ENCODE data around the gene ZNF662. TPM values are rescaled to one million over a fixed set of nuclear protein-coding genes. Genes with fewer than 3 reads are reported as not detected.

The ZNF662 gene
- total RNA-seq, 4 donors from 2014 or later = 8.5 to 14.2 (median 9.8) TPM

- peaks cover 10% of the 10 kb centered on the region in 2 donors for H3K4me1 ChIP-seq
- intact Hi-C loops (cut with DNase I) = no loop called here
- DNase-seq = no peak
- H3K4me3 ChIP-seq (replicated peaks in 1 of 3) = no peak overlapping the region
- H3K36me3 ChIP-seq = no peaks in the 10 kb centered on the region
- H3K9me3 ChIP-seq = no peaks in the 10 kb centered on the region
- 64 to 75% methylated on average over 5 of the region's 5 CpGs for WGBS, 2 donors
- TF ChIP-seq CTCF (IDR thresholded peaks at IDR 0.05) = no peak
- TF ChIP-seq POLR2A (IDR thresholded peaks at IDR 0.05) = no peak
- no peak overlapping the region for H3K27ac ChIP-seq
- H3K27me3 ChIP-seq = no peaks in the 10 kb centered on the region
These were observed 54.3 kb downstream of the ZNF662 start for GRCh38 chr3:42960282-42960681.

GRCh38 chr3:42960786-42961185, 54.8 kb downstream of the ZNF662 start:
- no peaks in the 10 kb centered on the region for H3K9me3 ChIP-seq
- no peak for TF ChIP-seq POLR2A (IDR thresholded peaks at IDR 0.05)
- TF ChIP-seq CTCF (IDR thresholded peaks at IDR 0.05) = no peak
- no peaks in the 10 kb centered on the region for H3K27me3 ChIP-seq
- intact Hi-C loops (cut with DNase I) = no loop called here
- no peaks in the 10 kb centered on the region for H3K36me3 ChIP-seq
- no peak overlapping the region for H3K4me3 ChIP-seq (replicated peaks in 1 of 3)
- H3K4me1 ChIP-seq = peaks cover 10% of the 10 kb centered on the region in 2 donors
- no peak overlapping the region for H3K27ac ChIP-seq
- no peak for DNase-seq
- WGBS, 2 donors = 97 to 100% methylated on average over 1 of the region's 1 CpG

GRCh38 chr3:42961633-42962032, 55.7 kb downstream of the ZNF662 start:
- H3K36me3 ChIP-seq = no peaks in the 10 kb centered on the region
- DNase-seq = peak; percentile 26 to 37
- H3K9me3 ChIP-seq = no peaks in the 10 kb centered on the region
- H3K4me3 ChIP-seq (replicated peaks in 1 of 3) = no peak overlapping the region
- intact Hi-C loops (cut with DNase I) = no loop called here
- H3K4me1 ChIP-seq = peaks cover 10% of the 10 kb centered on the region in 2 donors
- 2 to 5% methylated on average over 4 of the region's 4 CpGs for WGBS, 2 donors
- H3K27ac ChIP-seq = no peak overlapping the region
- H3K27me3 ChIP-seq = no peaks in the 10 kb centered on the region
- peak in 4 of 6 experiments; percentile 54 to 70 (median 58) for TF ChIP-seq CTCF (IDR thresholded peaks at IDR 0.05)
- TF ChIP-seq POLR2A (IDR thresholded peaks at IDR 0.05) = no peak

- DNase-seq = no peak
- Histone ChIP-seq H3K9me3 (no peaks in the 10 kb centered on the region), H3K4me3 (replicated peaks in 1 of 3) (no peak overlapping the region), H3K4me1 (peaks cover 0 to 5% of the 10 kb centered on the region in 2 donors), H3K27ac (no peak overlapping the region), H3K36me3 (no peaks in the 10 kb centered on the region), H3K27me3 (no peaks in the 10 kb centered on the region)
- 47 to 48% methylated on average over 2 of the region's 2 CpGs for WGBS, 2 donors
- TF ChIP-seq POLR2A (IDR thresholded peaks at IDR 0.05) (no peak), CTCF (IDR thresholded peaks at IDR 0.05) (no peak)
- intact Hi-C loops (cut with DNase I) = no loop called here
These were observed 57.3 kb downstream of the ZNF662 start for GRCh38 chr3:42963269-42963668.

GRCh38 chr3:42964266-42964665, 58.3 kb downstream of the ZNF662 start:
- Histone ChIP-seq H3K36me3 (no peaks in the 10 kb centered on the region), H3K27me3 (no peaks in the 10 kb centered on the region), H3K27ac (no peak overlapping the region), H3K4me3 (replicated peaks in 1 of 3) (no peak overlapping the region), H3K9me3 (no peaks in the 10 kb centered on the region), H3K4me1 (peaks cover 0 to 5% of the 10 kb centered on the region in 2 donors)
- TF ChIP-seq POLR2A (IDR thresholded peaks at IDR 0.05) (no peak), CTCF (IDR thresholded peaks at IDR 0.05) (no peak)
- intact Hi-C loops (cut with DNase I) = no loop called here
- no peak for DNase-seq
- WGBS, 2 donors = 89 to 95% methylated on average over 4 of the region's 4 CpGs

Other genes with a start within 250 kb of the ZNF662 start
- gene KLHL40, start 220.6 kb upstream of the ZNF662 start, total RNA-seq = not detected
- gene HHATL, start 203.3 kb upstream of the ZNF662 start, total RNA-seq = 10 to 100 TPM; 15.7 to 64.1 (median 32.4) TPM
- 1 to 10 TPM; 4.0 to 7.7 (median 6.0) TPM for gene CCDC13, start 132.9 kb upstream of the ZNF662 start, total RNA-seq
- gene HIGD1A, start 101.7 kb upstream of the ZNF662 start, total RNA-seq = 100 to 1,000 TPM; 171 to 217 (median 211) TPM
- gene ACKR2, start 96.7 kb upstream of the ZNF662 start, total RNA-seq = 10 to 100 TPM in 2 of 4 donors, 1 to 10 TPM in 2; 5.6 to 15.3 (median 10.7) TPM
- gene CYP8B1, start 30.3 kb upstream of the ZNF662 start, total RNA-seq = not detected
- 1 to 10 TPM; 2.6 to 9.5 (median 8.8) TPM for gene GASK1A, start 73.2 kb downstream of the ZNF662 start, total RNA-seq
- gene POMGNT2, start 199.9 kb downstream of the ZNF662 start, total RNA-seq = 10 to 100 TPM; 17.1 to 30.1 (median 23.5) TPM

Data from thyroid gland (tissue), 4 donors.